ENCODE measurements around the gene PDC. TPM values are rescaled to one million over a fixed set of nuclear protein-coding genes. Genes with fewer than 3 reads are reported as not detected.
"Not testable (repeated sequence)": the region's sequence is repeated elsewhere in the genome, so short reads cannot be mapped to it uniquely, and the experiment has no call there.

The PDC gene
- total RNA-seq, 1 experiment from 2014 or later: not detected

GRCh38 chr1:186404454-186405051 is 56.4 kb downstream of the PDC start:
- DNase-seq (ENCODE audit: extremely low read depth, low read depth): peak; percentile 56

- DNase-seq (ENCODE audit: extremely low read depth, low read depth): no peak
These were observed 57.3 kb downstream of the PDC start for GRCh38 chr1:186403632-186404031.

GRCh38 chr1:186401446-186401845 is 59.5 kb downstream of the PDC start:
- DNase-seq (ENCODE audit: extremely low read depth, low read depth): not testable (repeated sequence)

Other genes starting within 250 kb of the PDC start
- gene PRG4, start 164.8 kb downstream of the PDC start, total RNA-seq (2014; rRNA removed; shearing (Covaris generic)): 0.02 TPM in 1 of 2 replicates, not detected in the other
- gene TPR, start 85.9 kb downstream of the PDC start, total RNA-seq (2014; rRNA removed; shearing (Covaris generic)): 56.5 and 71.6 TPM in 2 replicates
- 33.3 and 42.9 TPM in 2 replicates for gene ODR4, start 85.3 kb downstream of the PDC start, total RNA-seq (2014; rRNA removed; shearing (Covaris generic))
- 2.4 and 3.7 TPM in 2 replicates for gene PTGS2, start 219.3 kb upstream of the PDC start, total RNA-seq (2014; rRNA removed; shearing (Covaris generic))